ENCODE measurements around the gene NRG3.

Gene NRG3

GRCh38 chr10:82128527-82128926, 253.5 kb downstream of the NRG3 start:
- no peak for DNase-seq

- no peak for DNase-seq
These were observed 261.1 kb downstream of the NRG3 start for GRCh38 chr10:82136103-82136502.

- no peak for DNase-seq
These were observed 269.2 kb downstream of the NRG3 start for GRCh38 chr10:82144153-82144552.

GRCh38 chr10:82148764-82149163, 273.8 kb downstream of the NRG3 start:
- DNase-seq: no peak

- DNase-seq: no peak
These were observed 274.7 kb downstream of the NRG3 start for GRCh38 chr10:82149674-82150073.

- no peak for DNase-seq
These were observed 275.3 kb downstream of the NRG3 start for GRCh38 chr10:82150123-82150900.

- DNase-seq: no peak
These were observed 285.3 kb downstream of the NRG3 start for GRCh38 chr10:82160307-82160706.

- no peak for DNase-seq
These were observed 286.3 kb downstream of the NRG3 start for GRCh38 chr10:82161264-82161663.

- DNase-seq: no peak
These were observed 287.7 kb downstream of the NRG3 start for GRCh38 chr10:82162549-82163195.

- DNase-seq: no peak
These were observed 296.9 kb downstream of the NRG3 start for GRCh38 chr10:82171899-82172298.

- DNase-seq: no peak
These were observed 301.6 kb downstream of the NRG3 start for GRCh38 chr10:82176587-82176986.

- DNase-seq: no peak
These were observed 315.7 kb downstream of the NRG3 start for GRCh38 chr10:82190432-82191260.

GRCh38 chr10:82191653-82192052, 316.7 kb downstream of the NRG3 start:
- DNase-seq: no peak

- no peak for DNase-seq
These were observed 317.7 kb downstream of the NRG3 start for GRCh38 chr10:82192665-82193064.

GRCh38 chr10:82194419-82194818, 319.4 kb downstream of the NRG3 start:
- DNase-seq: no peak

- no peak for DNase-seq
These were observed 331.8 kb downstream of the NRG3 start for GRCh38 chr10:82206831-82207230.

- no peak for DNase-seq
These were observed 333.7 kb downstream of the NRG3 start for GRCh38 chr10:82208726-82209125.

- no peak for DNase-seq
These were observed 335.3 kb downstream of the NRG3 start for GRCh38 chr10:82210331-82210730.

GRCh38 chr10:82211346-82211745, 336.4 kb downstream of the NRG3 start:
- DNase-seq: no peak

- no peak for DNase-seq
These were observed 337.8 kb downstream of the NRG3 start for GRCh38 chr10:82212753-82213152.

- no peak for DNase-seq
These were observed 338.8 kb downstream of the NRG3 start for GRCh38 chr10:82213784-82214183.

- DNase-seq: no peak
These were observed 346.1 kb downstream of the NRG3 start for GRCh38 chr10:82221056-82221455.

GRCh38 chr10:82221601-82222149, 346.7 kb downstream of the NRG3 start:
- DNase-seq: no peak

Measured in activated CD8-positive, alpha-beta memory T cell treated with anti-CD3 and anti-CD28 coated beads, Interleukin-2, amount 50 U/mL, for 4 hours (primary cell).